Stomach (tissue), 4 donors: Measurements from ENCODE around the gene C1QTNF12.

Experiments used
- CTCF ChIP-seq, 7 experiments: fragments of 450-650 bp in 4 of 7; fragments of 200-600 bp in 3 of 7; sonication (generic) in 3 of 7; IDR thresholded peaks; one replicate each; pipeline ENCODE4 v1.5.1; 2016 to 2019; ENCODE audit warnings: antibody characterized with exemption in 7 of 7, control low read depth in 2 of 7, mild to moderate bottlenecking in 1 of 7
- POLR2A ChIP-seq, 4 donors: fragments of 450-650 bp; IDR thresholded peaks; one replicate each; pipeline ENCODE4 v1.6.1; 2016; ENCODE audit warnings: antibody characterized with exemption in 4 of 4, control low read depth in 2 of 4, mild to moderate bottlenecking in 1 of 4, moderate library complexity in 1 of 4

- TF ChIP-seq CTCF (IDR thresholded peaks at IDR 0.05) (no peak), POLR2A (IDR thresholded peaks at IDR 0.05) (no peak)
Measured at GRCh38 chr1:1211541-1212441, 34.7 kb downstream of the C1QTNF12 start.
